DND-41 (cell line): ENCODE results near the gene KIR3DL1.
"Not testable (repeated sequence)": the region's sequence is repeated elsewhere in the genome, so short reads cannot be mapped to it uniquely, and the experiment has no call there.

Experiments
- CTCF ChIP-seq: IDR thresholded peaks from 2 replicates; pipeline ENCODE4 v1.5.1; 2012; ENCODE audit warnings: borderline replicate concordance, low read length, moderate library complexity, mild to moderate bottlenecking; ENCODE audit not compliant: poor library complexity, severe bottlenecking; ENCODE audit errors: extremely low read depth
- EZH2 ChIP-seq: IDR thresholded peaks from 3 replicates; pipeline ENCODE4 v1.6.1; 2012; ENCODE audit warnings: borderline replicate concordance, low read depth, mild to moderate bottlenecking, moderate library complexity, low read length, inconsistent platforms; ENCODE audit not compliant: severe bottlenecking

- TF ChIP-seq CTCF, EZH2: not testable (repeated sequence)
These were observed 30.1 kb upstream of the KIR3DL1 start for GRCh38 chr19:54786091-54786723.
